Activated T-cell treated with anti-CD3 and anti-CD28 coated beads, Interleukin-2, amount 50 U/mL, for 4 hours (primary cell): ENCODE results near the gene TMEM63A. TPM values are rescaled to one million over a fixed set of nuclear protein-coding genes. Genes with fewer than 3 reads are reported as not detected.
"Not testable (repeated sequence)": the region's sequence is repeated elsewhere in the genome, so short reads cannot be mapped to it uniquely, and the experiment has no call there.

Experiments
- ATAC-seq, 2 donors: fragments of 200-7000 bp; cut with Tn5 transposase; one replicate each; pipeline ENCODE4 v1.10.0; 2021
- DNase-seq: peaks from one replicate; pipeline ENCODE4 v3.0.0-alpha.2; 2020
- H3K27me3 Mint-ChIP-seq: one replicate; pipeline ENCODE4 v1.8.0; 2021; ENCODE audit warnings: low read depth, mixed read lengths
- H3K36me3 Mint-ChIP-seq: one replicate; pipeline ENCODE4 v1.8.0; 2022; ENCODE audit warnings: mixed read lengths; ENCODE audit not compliant: insufficient read depth
- H3K4me1 Mint-ChIP-seq: one replicate; pipeline ENCODE4 v1.8.0; 2021; ENCODE audit warnings: low read depth, mixed read lengths
- H3K4me3 Mint-ChIP-seq: one replicate; pipeline ENCODE4 v1.8.0; 2021; ENCODE audit warnings: mild to moderate bottlenecking, moderate library complexity, mixed read lengths
- H3K9me3 Mint-ChIP-seq: one replicate; pipeline ENCODE4 v1.8.0; 2021; ENCODE audit warnings: mixed read lengths
- total RNA-seq, 3 donors: library from RNA; stranded (reverse); gene quantifications; one replicate each; pipeline ENCODE4 v1.2.1, GENCODE V29; 2021

The TMEM63A gene
- total RNA-seq, 3 donors from 2014 or later: 7.1 to 13.5 (median 9.1) TPM

GRCh38 chr1:225843426-225843795 lies 38.8 kb downstream of the TMEM63A start:
- DNase-seq (no peak), ATAC-seq (no peak)
- Mint-ChIP-seq H3K4me1 (peaks cover 27% of the 10 kb centered on the region), H3K9me3 (no peaks in the 10 kb centered on the region), H3K36me3 (peaks cover 3% of the 10 kb centered on the region), H3K4me3 (no peak overlapping the region), H3K27me3 (no peaks in the 10 kb centered on the region)

DNA sequence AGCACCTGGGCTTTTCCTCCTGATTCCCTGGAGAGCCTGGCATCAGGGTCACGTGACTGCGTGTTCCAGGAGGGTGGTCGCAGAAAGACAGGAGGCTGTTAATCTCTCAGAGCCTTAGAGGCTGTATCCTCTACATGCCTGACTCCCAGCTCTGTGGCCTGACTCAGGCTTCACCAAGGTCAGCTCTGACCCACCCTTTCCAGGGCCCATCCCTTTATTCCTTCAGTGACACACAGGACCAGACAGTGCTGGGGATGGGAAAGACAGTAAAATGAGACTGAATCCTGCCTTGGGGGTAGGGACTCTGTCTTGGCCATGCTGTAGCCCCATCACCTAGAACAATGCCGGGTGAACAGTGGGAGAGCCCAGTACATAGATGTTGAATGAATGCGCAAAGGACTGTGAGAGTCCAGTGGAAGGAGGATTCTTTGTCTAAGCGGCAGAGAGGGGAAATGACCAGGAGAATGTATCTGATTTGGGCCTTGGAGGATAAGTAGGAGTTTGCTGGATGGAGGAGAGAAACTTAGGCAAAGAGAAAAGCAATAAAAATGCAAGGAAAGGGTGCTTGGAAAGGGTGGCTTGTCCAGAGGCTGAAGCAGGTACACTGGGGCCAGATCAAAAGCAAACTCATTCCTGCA lies 39.3 kb downstream of the TMEM63A start:
- H3K4me3 Mint-ChIP-seq: no peak overlapping the region
- no peaks in the 10 kb centered on the region for H3K9me3 Mint-ChIP-seq

DNA sequence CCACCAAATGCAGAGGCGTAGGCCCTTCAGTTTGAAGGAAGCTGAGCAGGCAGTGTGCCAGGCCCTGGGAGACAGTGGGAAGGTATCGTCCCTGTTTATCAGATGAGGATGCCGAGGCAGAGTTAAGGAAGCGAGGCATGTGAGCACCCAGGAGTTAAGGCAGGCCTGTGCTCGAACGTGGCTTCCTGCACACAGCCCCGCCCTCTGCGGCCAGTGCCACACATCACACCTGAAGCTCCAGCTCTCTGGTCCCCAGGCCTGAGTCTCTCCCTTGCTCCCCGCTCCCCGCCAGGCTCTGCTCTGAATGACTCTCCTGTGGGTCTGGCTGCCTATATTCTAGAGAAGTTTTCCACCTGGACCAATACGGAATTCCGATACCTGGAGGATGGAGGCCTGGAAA lies 40.1 kb downstream of the TMEM63A start:
- no peaks in the 10 kb centered on the region for H3K9me3 Mint-ChIP-seq
- peaks cover 21% of the 10 kb centered on the region for H3K4me1 Mint-ChIP-seq
- ATAC-seq (peak; percentile 39 to 47), DNase-seq (no peak)
- no peaks in the 10 kb centered on the region for H3K27me3 Mint-ChIP-seq
- no peak overlapping the region for H3K4me3 Mint-ChIP-seq
- H3K36me3 Mint-ChIP-seq: no peaks in the 10 kb centered on the region

More for the DNA sequence above, 39.3 kb downstream of the TMEM63A start:
- Mint-ChIP-seq H3K27me3 (no peaks in the 10 kb centered on the region), H3K36me3 (no peaks in the 10 kb centered on the region), H3K4me1 (peaks cover 24% of the 10 kb centered on the region)
- DNase-seq: no peak
- no peak for ATAC-seq

- Mint-ChIP-seq H3K27me3 (no peaks in the 10 kb centered on the region), H3K4me1 (peaks cover 18% of the 10 kb centered on the region), H3K4me3 (no peak overlapping the region), H3K9me3 (no peaks in the 10 kb centered on the region), H3K36me3 (no peaks in the 10 kb centered on the region)
- no peak for ATAC-seq
- DNase-seq: no peak
Measured at GRCh38 chr1:225840713-225841112, 41.5 kb downstream of the TMEM63A start.

DNA sequence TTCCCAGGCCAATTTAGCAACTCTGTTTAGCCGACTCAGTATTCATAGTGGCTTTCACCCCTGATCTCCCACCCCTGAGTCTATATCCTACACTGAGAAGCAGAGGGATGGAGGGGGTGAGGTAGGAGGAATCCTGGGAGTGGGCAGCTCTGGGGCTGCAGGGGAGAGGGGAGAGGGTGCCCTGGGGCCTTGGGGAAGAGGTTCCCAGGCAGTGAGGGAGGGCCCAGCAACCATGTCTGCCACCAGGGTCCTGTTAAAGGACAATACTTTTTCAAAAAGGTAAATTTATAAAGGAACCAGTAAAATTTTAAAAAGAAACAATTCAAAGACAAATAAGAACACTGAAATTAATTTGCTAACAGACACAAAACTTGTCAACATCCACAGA lies 42.0 kb downstream of the TMEM63A start:
- H3K9me3 Mint-ChIP-seq: no peaks in the 10 kb centered on the region
- no peak for DNase-seq
- no peaks in the 10 kb centered on the region for H3K27me3 Mint-ChIP-seq
- H3K36me3 Mint-ChIP-seq: no peaks in the 10 kb centered on the region
- H3K4me3 Mint-ChIP-seq: no peak overlapping the region
- no peak for ATAC-seq
- peaks cover 18% of the 10 kb centered on the region for H3K4me1 Mint-ChIP-seq

DNA sequence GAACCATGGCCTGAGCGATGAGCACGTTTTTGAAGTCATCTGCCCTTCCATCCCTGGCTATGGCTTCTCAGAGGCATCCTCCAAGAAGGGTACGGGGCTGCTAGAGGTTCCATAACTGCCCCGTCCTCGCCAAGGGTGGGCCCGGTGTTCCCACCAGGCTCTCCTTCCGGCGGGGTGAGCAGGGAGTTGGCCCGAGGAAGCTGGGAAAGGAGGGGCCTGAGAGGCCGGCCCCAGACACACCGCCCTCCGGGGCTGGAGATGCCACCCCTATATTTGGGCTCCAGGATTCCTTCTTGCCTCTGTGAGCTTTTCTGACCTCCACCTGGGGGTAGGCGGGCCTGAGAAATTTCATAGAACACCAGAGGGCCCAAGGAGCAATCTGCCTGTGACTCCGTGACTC lies 43.4 kb downstream of the TMEM63A start:
- H3K36me3 Mint-ChIP-seq: no peaks in the 10 kb centered on the region

DNA sequence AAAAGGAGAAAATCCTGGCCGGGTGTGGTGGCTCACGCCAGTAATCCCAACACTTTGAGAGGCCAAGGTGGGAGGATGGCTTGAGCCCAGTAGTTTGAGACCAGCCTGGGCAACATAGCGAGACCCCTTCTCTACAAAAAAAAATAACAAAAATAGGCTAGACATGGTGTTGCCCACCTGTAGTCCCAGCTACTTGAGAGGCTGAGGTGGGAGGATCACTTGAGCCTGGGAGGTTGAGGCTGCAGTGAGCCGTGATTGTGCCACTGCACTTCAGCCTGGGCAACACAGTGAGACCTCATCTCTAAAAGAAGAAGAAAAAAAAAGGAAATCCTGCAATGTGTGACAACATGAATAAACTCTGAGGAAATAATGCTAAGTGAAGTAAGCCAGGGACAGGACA lies 45.9 kb downstream of the TMEM63A start:
- H3K4me3 Mint-ChIP-seq, DNase-seq, H3K27me3 Mint-ChIP-seq: not testable (repeated sequence)

More for the DNA sequence above, 43.4 kb downstream of the TMEM63A start:
- no peak overlapping the region for H3K4me3 Mint-ChIP-seq
- peaks cover 18% of the 10 kb centered on the region for H3K4me1 Mint-ChIP-seq
- no peaks in the 10 kb centered on the region for H3K9me3 Mint-ChIP-seq
- H3K27me3 Mint-ChIP-seq: no peaks in the 10 kb centered on the region
- DNase-seq (no peak), ATAC-seq (no peak)

DNA sequence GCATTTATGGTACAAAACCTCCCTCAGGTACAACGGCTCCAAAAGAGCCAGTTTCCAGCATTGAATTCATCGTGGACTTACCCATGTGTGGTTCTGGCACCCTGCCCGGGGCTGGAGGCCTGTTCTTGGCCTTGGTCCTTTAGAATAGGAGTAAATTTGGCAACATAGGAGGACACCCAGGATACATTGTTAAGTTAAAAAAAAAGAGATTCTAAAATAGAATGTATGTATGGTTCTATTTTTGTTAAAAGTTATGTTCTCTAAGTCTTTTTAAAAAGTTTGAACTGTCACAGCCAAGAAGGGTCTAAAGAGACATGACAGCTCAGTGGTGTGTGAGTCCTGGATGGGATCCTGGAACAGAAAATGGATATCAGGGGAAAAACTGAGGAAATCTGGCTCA lies 46.3 kb downstream of the TMEM63A start:
- no peaks in the 10 kb centered on the region for H3K36me3 Mint-ChIP-seq
- peaks cover 8% of the 10 kb centered on the region for H3K4me1 Mint-ChIP-seq
- H3K4me3 Mint-ChIP-seq: no peak overlapping the region
- H3K27me3 Mint-ChIP-seq: no peaks in the 10 kb centered on the region
- no peak for DNase-seq
- H3K9me3 Mint-ChIP-seq: no peaks in the 10 kb centered on the region
- ATAC-seq: no peak

More for the DNA sequence above, 45.9 kb downstream of the TMEM63A start:
- ATAC-seq, H3K36me3 Mint-ChIP-seq, H3K9me3 Mint-ChIP-seq: not testable (repeated sequence)
- H3K4me1 Mint-ChIP-seq: peaks cover 11% of the 10 kb centered on the region

- Mint-ChIP-seq H3K4me1 (peaks cover 5% of the 10 kb centered on the region), H3K27me3 (no peaks in the 10 kb centered on the region), H3K36me3 (no peaks in the 10 kb centered on the region), H3K4me3 (no peak overlapping the region), H3K9me3 (no peaks in the 10 kb centered on the region)
- DNase-seq (no peak), ATAC-seq (no peak)
Measured at GRCh38 chr1:225834417-225835329, 47.5 kb downstream of the TMEM63A start.

DNA sequence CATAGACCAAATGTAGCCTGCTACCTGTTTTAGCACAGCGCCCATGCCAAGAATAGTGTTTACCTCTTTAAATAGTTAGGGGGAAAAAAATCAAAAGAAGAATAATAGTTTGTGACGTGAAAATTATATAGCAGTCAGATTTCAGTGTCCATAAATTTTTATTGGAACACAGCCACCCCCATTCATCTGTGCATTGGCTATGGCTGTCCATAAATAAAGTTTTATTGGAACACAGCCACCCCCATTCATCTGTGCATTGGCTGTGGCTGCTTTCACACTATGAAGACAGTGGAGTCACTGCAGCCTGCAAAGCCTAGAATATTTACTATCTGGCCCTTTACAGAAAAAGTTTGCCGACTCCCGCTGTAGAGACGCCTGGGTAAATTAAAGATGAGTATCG lies 51.3 kb downstream of the TMEM63A start:
- H3K36me3 Mint-ChIP-seq: no peaks in the 10 kb centered on the region
- H3K4me3 Mint-ChIP-seq: no peak overlapping the region
- H3K4me1 Mint-ChIP-seq: no peaks in the 10 kb centered on the region
- H3K27me3 Mint-ChIP-seq: no peaks in the 10 kb centered on the region
- no peaks in the 10 kb centered on the region for H3K9me3 Mint-ChIP-seq
- ATAC-seq: no peak
- no peak for DNase-seq

DNA sequence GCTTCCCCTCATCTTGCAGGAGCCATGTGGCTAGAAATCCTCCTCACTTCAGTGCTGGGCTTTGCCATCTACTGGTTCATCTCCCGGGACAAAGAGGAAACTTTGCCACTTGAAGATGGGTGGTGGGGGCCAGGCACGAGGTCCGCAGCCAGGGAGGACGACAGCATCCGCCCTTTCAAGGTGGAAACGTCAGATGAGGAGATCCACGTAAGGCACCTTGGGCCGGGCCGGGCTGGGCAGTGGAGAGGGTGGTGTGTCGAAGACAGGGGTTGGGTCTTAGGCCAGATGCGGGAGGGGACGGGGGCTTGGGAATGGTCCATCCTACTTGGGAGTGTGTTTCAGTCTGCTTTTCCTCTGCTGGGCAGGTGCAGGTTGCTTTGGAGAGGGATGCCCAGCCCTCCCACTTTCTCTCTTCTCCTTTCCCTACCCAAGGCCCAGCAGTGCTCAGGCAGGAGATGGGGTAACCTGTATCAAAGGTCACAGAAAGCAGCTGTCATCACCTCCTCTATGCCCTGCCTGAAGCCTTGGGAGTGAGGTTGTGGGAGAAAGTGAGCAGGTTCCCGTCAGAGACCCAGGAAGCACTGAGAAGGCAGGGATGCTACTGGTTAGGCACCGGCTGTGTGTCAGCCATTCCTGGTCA lies 53.4 kb downstream of the TMEM63A start:
- ATAC-seq (no peak), DNase-seq (no peak)
- Mint-ChIP-seq H3K36me3 (no peaks in the 10 kb centered on the region), H3K4me3 (no peak overlapping the region), H3K4me1 (no peaks in the 10 kb centered on the region), H3K9me3 (no peaks in the 10 kb centered on the region), H3K27me3 (peaks cover 2% of the 10 kb centered on the region)

DNA sequence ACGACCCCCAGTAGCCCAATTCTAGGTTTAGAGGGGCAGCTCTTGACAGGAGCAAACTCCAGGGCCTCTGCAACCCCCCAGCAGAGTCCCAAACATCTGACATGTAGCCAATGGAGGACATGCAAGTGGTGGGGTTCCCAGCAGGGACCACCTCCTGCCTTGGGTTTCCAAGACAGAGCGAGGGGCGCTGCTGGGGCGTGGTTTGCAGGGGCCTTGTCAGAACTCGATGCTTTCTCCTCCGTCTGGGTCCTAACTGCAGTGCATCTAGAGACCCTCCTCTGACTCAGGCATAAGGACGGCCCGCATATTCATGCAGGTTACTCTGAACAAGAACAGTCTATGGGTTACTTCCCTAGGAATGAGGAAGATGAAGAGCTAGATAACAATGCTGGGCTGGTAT lies 55.1 kb downstream of the TMEM63A start:
- Mint-ChIP-seq H3K4me3 (no peak overlapping the region), H3K4me1 (no peaks in the 10 kb centered on the region), H3K27me3 (peaks cover 4% of the 10 kb centered on the region), H3K9me3 (no peaks in the 10 kb centered on the region), H3K36me3 (no peaks in the 10 kb centered on the region)
- DNase-seq (no peak), ATAC-seq (no peak)

- ATAC-seq: no peak
- Mint-ChIP-seq H3K27me3 (peaks cover 4% of the 10 kb centered on the region), H3K36me3 (no peaks in the 10 kb centered on the region), H3K4me3 (no peak overlapping the region), H3K9me3 (no peaks in the 10 kb centered on the region), H3K4me1 (no peaks in the 10 kb centered on the region)
- DNase-seq: no peak
Measured at GRCh38 chr1:225825607-225826007, 56.6 kb downstream of the TMEM63A start.

GRCh38 chr1:225825078-225825477 lies 57.1 kb downstream of the TMEM63A start:
- Mint-ChIP-seq H3K27me3 (peaks cover 4% of the 10 kb centered on the region), H3K4me3 (no peak overlapping the region), H3K4me1 (no peaks in the 10 kb centered on the region), H3K9me3 (no peaks in the 10 kb centered on the region), H3K36me3 (no peaks in the 10 kb centered on the region)
- ATAC-seq: no peak
- no peak for DNase-seq
